ENCODE data around the gene C4orf33.
"Not testable (repeated sequence)": the region's sequence is repeated elsewhere in the genome, so short reads cannot be mapped to it uniquely, and the experiment has no call there.

C4orf33 gene, protein sequence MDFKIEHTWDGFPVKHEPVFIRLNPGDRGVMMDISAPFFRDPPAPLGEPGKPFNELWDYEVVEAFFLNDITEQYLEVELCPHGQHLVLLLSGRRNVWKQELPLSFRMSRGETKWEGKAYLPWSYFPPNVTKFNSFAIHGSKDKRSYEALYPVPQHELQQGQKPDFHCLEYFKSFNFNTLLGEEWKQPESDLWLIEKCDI

DNA sequence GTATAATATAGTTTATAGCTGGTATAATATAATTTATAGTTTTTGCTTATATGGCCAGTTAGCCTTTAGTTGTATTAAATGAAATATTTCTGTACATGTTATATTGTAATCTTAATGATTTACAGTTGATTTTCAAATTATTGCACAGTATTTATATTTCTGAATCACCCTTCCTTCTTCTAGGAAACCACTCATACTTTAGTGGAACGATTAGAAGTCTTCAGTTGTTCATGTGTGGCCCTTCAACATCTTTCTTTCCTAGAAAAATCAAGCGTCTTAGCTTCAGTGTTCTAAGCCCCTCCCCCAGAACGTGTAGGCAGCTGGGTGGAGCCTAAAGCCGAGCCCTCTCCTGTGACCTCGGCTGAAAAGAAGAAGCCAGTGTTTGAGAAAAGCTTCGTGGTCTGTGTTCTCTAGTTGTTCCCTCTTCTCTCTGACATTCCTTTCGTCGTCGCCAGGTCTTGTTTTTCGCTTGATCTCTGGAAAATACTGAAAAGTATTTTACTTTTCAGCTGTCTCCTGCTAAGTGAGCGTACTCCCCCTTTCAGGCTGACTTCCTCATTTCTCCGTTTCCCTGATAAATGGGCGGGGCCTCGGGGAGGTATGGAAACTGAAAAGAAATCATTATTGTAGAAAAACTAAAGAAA is at the start of gene C4orf33:
TSS of gene C4orf33 (plus strand) at position 342 of the 644 bp plus-strand sequence. CDS start 6,459 bp downstream, outside the sequence.
- peak; percentile 17 for DNase-seq

DNA sequence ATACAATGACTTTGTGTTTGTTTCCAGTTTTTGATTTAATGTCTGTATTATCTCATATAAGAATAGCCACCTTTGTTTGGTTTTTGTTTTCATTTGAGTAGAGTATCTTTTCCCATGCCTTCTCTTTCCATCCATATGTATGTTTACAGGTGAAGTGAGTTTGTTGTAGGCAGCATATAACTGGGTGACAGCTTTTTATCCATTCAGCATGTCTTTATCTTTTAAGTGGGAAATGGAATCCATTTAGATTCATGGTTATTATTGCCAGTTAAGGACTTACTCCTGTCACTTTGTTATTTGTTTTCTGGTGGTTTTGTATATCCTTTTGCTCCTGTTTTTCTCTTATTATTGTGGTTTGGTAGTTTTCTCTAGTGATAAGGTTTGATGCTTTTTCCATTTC is 36.9 kb upstream of the C4orf33 start:
- DNase-seq = no peak

DNA sequence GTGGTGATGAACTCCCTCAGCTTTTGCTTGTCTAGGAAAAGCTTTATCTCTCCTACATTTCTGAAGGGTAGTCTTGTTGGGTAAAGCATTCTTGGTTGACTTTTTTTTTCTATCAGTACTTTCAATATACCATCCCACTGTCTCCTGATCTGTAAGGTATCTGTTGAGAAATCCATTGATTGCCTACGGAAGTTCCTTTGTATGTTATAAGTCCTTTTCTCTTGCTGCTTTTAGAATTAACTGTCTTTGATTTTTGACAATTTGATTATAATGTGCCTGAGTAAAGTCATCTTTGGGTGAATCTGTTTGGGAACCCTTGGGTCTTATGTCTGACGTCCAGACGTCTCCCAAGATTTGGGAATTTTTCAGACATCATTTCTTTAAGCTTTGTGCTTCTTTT is 33.4 kb upstream of the C4orf33 start:
- no peak for DNase-seq

DNA sequence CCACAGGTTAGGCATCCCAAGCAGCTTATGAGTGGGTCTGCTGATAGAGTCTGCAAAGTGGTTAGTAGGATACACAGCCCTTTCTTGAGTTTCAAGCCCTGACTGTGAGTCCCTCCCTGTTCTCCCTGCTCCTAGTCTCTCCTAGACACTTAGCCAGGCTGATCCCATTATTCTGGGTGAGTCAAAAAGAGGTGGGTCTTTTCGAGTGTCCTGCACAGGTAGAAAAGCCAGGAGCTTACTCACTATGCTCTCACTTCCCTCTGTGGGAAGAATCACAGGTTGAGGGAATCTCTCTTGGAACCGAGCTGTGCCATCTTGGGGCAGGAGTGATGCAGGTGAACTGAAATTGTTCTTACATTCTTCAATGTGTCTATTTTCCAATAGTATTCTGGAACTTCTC is 32.3 kb upstream of the C4orf33 start:
- DNase-seq = no peak

DNA sequence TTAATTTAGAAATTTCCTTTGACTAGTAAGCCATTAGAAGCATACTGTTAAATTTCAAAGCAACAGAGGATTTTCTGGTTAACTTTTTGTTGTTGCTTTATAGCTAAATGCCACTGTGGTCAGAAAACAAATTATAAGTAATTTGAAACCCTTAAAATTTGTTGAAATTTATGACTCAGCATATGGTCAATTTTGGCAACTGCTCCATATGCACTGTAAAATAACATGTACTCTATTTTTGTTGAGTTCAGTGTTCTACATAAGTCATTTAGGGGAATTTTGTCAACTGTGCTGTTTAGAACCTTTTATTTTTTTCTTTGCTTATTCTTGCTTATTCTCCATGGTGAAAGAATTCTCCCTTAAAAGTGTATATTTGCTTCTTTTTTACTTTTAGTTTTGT is 31.2 kb upstream of the C4orf33 start:
- no peak for DNase-seq

DNA sequence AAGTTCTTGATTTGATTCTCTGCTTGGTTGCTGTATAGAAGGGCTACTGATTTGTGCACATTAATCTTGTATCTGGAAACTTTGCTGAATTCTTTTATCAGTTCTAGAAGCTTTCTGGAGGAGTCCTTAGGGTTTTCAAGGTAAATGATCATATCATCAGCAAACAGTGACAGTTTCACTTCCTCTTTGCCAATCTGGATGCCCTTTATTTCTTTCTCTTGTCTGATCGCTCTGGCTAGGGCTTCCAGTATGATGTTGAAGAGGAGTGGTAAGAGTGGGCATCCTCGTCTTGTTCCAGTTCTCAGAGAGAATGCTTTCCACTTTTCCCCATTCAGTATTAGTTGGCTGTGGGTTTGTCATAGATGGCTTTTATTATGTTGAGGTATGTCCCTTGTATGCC is 26.4 kb upstream of the C4orf33 start:
- DNase-seq = not testable (repeated sequence)

DNA sequence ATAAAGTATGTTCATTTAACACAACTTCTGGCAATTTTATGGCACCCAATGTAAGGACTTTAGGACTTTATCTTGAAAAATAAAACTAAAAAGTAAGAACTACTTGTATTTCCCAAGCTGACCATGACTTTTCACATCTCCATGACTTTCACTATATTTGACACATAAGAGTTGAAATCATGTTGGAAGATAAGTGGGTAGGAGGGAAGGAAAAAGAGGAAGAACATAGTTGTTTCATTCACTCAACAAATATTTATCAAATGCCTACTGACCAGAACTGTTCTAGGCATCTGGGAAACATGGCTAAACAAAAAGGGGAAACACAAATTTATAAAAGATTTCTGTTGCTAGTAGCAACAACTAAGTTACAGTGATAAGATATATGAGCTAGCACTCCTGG is 18.6 kb upstream of the C4orf33 start:
- no peak for DNase-seq

DNA sequence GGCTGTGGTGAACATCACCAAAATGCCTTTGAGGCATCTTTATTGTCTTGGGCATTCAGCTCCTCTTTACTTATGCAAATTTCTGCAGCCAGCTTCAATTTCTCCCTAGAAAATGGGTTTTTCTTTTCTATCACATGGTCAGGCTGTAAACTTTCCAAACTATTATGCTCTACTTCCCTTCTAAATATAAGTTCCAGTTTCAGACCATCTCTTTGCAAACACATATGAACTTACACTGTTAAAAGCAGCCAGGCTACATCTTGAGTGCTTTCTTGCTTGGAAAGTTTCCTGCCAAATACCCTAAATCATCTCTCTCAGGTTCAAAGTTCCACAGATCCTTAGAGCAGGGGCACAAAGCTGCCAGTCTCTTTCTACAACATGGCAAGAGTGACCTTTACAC is 15.8 kb upstream of the C4orf33 start:
- DNase-seq = no peak

DNA sequence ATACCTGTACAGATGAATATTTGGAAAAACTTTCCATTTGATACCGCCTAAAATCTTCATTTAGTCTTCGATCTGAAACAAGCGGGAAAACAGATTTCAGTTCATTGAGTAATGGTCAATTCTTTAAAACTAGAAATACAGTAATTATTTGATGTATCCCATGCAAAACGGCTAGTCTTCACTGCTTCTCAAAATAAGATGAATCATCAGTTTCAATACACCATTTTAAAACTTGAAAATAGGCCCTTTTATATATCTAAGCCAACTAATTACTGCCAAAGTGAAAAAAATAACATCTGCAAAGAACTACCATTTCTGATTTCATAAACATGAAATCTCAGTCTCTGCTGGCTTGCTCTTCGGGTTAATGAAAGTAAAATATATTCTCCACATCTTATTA is 13.7 kb upstream of the C4orf33 start:
- DNase-seq = no peak

DNA sequence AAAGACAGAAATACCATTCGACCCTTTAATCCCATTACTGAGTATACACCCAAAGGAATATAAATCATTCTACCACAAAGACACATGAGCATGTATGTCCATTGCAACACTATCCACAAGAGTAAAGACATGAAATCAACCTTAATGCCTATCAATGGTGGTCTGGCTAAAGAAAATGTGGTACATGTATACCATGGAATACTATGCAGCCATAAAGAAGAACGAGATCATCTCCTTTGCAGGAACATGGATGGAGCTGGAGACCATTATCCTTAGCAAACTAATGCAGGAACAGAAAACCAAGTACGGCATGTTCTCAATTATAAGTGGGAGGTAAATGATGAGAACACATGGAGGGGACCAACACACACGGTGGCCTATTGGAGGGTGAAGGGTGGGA is 10.5 kb upstream of the C4orf33 start:
- DNase-seq = no peak

DNA sequence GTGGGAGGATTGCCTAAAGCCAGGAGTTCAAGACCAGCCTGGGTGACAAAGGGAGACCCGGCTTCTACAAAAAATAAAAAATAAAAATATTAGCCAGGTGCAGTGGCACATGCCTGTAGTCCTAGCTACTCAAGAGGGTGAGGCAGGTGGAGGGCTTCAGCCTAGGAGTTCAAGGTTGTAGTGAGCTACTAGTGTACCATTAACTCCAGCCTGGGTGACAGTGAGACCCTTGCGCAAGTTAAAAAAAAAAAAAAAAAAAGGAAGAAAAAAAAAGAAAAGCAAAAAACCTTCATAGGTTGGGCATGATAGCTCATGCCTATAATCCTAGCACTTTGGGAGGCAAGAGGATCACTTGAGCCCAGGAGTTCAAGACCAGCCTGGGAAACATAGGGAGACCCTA is 8.4 kb upstream of the C4orf33 start:
- no peak for DNase-seq

DNA sequence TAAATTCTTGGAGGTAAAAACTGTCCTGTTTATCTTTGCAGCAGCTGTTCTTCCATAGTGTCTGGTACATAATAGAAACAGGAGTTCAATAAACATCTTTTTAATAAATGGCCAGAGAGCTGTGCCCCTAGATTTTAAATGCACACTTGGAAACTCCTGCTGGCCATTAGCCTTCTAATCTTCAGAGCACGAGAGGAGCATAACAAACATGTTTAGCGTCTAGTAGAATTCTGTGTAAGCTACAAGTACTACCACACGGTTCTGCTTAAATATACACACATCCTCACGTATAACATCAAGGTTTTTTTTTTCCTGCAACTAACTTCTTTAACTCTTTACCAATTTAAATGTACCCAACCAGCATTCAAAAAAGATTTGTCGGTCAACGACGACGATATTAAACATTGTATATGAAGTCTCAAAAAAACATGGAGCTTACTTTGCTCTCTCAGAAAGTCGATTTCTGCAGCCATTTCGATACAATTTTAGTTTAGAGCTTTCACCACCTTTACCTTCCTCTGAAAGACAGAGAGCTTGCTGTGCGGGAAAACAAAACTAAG is 3.2 kb upstream of the C4orf33 start:
- no peak for DNase-seq

DNA sequence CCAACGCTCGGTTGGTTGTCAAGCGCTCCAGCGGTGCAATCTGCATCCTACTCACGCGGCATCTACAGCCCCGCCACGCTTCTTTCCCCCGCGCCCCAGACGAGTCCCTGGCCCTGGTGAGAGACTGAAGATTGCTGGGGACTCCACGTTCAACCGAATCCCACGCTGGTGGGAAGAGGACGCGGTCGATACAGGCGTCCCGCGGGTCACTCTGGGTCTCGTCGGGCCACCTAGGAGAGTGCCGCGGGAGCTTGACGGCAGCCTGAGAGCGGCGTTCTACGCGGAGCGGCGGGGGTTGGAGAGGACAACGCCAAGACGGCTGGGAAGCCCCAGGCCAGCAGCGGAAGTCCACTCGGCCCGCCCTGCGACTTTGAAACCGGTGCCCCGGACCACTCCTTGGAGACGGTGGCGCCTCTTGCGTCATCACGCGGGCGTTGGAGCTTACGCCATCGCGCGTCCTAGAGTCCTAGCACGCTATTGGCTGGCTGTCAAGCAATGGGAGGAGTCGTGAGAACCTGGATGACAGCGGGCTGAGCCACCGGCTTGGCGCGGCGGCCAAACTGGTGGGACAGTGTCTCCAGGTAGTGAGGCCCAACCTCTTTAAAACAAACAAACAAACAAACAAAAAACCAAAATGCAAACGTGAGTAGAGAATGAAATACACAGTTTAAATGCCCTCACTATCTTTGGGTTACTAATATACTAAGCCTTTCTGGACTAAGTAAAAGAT is 2.6 kb upstream of the C4orf33 start, which contains the start of gene SCLT1:
TSS of gene SCLT1 (minus strand) at position 349 of the 730 bp plus-strand sequence. CDS start 436 bp downstream, outside the sequence.
- peak; percentile 86 for DNase-seq

DNA sequence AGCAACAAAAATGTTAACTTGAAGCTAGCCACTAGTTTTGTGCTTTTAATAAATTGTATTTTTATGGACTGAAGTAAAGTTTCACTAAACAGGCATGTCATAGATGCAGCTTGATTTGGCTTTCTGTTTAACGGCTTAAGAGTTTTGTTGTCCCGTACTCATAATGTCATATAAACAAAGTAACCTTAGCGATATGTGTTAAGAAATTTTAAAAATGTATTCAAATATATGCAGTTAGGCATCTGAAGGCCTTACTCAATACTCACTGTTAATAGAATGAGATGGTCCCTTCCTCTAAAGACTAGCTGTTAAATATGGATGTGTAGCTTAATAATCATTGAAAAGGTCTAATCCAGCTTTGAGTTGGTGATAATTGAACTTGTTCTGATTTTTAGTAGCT is 1.6 kb upstream of the C4orf33 start:
- DNase-seq = no peak

DNA sequence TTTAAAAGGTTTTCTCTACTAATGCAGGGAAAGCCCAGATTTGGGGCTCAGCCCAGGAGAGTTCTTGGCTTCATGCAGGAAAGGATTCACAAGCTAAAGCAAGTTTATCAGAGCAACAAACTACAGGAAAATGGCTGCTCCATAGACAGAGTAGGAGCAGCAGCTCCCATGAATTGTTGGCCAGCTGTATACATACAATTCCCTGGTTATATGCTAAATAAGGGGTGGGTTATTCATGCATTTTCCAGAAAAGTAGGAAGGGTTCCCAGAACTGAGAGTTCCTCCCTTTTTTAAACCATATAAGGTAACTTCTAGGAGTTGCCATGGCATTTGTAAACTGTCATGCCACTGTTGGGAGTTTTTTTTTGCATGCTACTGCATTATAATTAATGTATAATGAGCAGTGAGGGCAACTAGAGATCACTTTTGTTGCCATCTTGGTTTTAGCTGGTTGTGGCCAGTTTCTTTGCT is 2.6 kb downstream of the C4orf33 start:
- DNase-seq = no peak

DNA sequence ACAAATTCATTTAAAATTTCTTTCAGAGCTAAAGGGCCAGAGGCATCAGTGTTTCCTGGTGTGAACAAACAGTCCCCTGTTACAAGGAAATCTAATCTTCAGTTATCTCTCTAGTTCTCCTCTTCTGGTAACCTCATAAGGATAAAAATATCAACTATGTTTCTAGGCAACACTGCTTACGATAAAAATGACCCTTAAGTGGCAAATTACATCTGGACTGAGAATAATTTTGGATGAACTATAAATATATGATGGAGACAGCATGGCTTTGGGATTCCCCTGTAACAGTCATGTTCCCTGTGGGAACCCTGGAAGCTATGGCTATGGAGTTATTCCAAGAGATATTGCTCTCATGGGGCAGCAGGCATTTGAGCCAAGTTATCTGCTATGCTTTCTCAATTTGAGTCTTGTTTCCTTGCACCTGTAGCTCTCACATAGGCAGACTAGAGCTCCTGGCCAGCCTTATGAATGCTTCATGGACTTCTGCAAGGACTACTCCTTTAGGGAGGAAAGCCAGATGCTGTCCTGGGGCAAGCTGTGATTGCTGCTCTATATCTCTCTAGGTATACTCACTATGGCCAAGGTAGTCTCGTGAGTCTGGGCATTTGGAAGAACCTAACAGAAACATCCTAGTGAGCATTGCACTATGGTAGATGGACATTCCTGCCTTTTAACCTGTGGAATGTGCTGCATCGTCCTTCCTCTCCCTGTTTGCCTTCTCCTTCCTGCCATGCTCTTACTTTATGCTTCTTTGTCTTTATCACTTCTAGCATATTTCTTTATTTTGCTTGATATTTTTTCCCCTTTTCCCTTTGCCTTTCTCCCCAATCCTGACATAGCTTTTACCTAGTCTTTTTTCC is 14.2 kb downstream of the C4orf33 start:
- DNase-seq = no peak

DNA sequence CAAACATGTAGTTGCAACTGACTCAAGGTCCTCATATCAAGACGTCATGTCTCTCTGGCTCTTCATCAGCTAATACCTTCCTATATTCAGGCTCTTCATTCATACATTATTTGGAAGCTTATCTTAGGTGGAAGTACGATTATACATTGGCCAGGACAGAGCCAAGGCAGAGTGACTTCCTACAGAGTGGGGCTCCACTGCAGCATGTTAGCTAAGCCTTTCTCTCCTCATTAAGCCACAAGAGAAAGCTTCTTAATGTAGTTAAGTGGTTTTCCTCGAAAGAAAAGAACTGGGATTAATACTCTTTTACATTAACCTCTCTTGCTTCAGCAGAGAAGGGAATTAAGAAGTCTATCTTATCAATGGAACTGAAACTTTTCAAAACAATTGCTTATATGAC is 15.0 kb downstream of the C4orf33 start:
- no peak for DNase-seq

DNA sequence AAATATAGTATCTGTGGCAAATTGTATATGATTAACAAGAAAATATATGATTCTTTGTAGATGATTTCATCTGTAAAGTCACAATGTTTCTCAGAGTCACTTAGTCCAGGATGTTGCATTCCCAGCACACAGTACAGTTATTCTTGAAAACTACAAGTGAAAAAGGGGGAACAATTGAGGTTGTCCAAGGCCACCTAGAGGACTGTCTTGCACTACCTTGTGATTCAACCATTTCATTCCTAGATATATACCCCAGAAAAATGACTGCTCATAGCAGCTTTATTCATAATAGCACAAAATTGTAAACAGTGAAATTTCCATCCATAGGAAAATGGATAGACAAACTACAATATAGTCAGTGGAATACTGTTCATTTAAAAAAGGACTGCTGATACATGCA is 16.0 kb downstream of the C4orf33 start:
- no peak for DNase-seq

DNA sequence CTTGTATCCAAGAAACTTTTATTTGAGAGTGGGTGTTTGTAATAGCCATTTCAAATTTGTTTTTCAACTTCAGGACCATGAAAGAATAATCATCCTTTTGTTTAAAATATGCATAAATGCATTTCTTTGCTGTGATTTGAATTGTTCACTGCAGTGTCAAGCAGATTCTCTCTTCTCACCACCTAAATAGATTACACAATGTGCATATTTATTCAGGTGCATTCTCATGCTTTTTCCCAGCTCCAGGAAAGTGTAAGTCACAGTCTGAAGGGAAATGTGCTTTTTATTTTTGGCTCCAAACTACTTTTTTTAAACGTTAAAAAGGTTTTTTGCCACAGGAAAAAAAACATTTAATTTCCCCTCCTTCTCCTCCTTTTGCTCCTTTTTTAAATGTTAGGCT is 17.5 kb downstream of the C4orf33 start:
- DNase-seq = no peak

DNA sequence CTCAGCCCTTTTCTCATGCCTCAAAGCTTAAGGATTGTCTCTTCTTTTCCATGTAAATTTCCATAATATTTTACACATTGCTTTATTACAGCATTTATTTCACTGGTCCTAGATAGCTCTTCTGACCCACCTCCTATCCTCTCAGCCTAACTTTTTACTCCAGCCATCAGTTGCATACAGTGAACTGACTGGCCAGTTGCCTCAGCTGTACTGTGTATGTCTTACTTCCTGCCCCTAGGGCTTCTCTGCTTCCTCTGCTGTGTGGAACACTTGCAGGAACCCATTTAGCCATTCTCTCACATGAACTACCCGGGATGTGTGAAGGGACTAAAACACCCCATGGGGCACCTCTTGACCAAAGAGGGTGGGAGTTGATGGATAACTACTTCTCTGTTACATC is 18.0 kb downstream of the C4orf33 start:
- DNase-seq = no peak

DNA sequence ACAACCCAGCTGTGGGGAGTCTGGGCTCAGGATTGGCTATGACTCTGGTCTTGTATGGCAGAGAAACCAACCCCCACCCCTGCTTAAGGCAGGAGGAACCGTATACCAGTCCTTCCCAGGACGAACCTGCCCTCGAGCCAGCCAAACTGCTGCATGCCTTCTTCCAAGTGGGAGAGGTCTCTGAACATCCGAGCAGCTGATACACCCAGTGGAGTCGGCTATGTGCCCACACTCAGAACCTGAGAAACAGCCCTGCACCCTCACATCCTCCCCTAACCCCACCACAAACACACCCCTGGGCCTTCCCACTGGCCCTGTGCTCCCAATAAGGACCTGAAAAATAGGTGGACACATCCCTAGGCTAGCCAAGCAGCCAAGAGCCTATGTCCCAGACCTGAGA is 21.8 kb downstream of the C4orf33 start:
- no peak for DNase-seq

DNA sequence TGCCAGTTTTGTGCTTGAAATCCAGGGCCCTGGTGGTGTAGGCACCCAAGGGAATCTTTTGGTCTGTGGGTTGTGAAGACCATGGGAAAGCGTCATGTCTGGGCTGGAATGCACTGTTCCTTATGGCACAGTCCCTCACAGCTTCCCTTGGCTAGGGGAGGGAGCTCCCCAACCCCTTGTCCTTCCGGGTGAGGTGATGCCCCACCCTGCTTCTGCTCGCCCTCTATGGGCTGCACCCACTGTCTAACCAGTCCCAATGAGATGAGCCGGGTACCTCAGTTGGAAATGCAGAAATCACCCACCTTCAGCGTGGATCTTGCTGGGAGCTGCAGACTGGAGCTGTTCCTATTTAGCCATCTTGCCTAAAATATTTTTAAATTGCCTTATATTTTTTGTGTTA is 30.7 kb downstream of the C4orf33 start:
- DNase-seq = not testable (repeated sequence)

DNA sequence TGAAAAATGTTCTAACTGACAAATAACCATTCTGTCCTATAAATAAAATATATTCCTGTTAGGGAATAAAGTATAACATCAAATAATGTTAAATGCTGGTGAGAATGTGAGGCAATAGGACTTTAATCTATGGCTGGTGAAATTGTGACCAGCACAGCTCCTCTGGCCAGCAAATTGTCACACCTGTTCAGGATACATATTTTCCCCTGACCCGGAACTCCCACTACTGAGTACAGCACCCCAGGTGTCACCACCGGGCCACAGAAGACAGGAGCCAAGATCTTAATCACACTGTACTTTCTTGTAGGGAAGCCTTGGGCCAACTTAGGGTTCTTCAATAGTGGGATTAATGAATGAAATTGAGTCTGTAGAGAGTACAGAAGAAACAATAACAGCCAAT is 33.2 kb downstream of the C4orf33 start:
- DNase-seq = no peak
